ENCODE results near the gene LHFPL6.
"Not testable (repeated sequence)": the region's sequence is repeated elsewhere in the genome, so short reads cannot be mapped to it uniquely, and the experiment has no call there.

The LHFPL6 gene

GRCh38 chr13:39378306-39378705 is 224.7 kb downstream of the LHFPL6 start:
- peak; percentile 68 for DNase-seq

DNA sequence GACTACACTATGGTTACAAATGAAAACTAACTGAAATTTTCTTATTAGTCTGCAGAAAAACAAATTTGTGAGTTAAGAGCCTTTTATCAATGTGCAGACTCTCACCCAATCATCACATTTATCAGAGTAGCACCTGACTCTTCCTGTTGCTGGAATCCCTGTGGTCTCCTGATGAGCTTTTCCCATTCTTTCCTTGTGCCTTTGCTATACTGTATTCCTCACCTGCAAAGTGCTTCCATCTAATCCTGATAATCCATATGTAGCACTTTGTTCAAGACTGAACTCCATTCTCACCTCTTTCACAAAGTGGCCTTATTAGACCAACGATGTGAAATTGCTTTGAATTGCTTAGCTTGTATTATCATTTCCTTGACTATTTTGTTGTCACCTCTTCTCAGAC is 225.3 kb downstream of the LHFPL6 start:
- no peak for DNase-seq

GRCh38 chr13:39376076-39376475 is 226.9 kb downstream of the LHFPL6 start:
- DNase-seq: no peak

GRCh38 chr13:39375601-39376000 is 227.4 kb downstream of the LHFPL6 start:
- DNase-seq: peak; percentile 72

DNA sequence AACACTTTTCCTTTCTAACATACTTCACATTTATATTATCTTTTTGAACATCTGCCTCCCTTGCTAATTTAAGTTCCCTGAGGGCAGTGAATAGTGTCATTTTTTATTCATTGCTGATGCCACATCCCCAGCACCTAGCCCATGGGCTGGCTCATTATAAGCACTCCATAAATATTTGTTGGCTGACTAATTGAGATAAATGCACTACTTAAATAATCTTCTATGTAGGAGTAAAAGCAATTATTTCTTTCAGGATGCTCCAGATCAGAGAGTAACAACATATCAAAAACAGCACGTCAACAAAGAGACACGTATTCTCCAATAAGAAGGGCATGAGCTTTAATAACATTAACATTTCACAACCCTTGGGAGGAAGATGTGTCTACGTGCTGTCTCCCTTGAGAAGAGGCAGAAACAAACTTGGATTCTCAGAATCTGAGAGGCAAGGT is 228.2 kb downstream of the LHFPL6 start:
- no peak for DNase-seq

DNA sequence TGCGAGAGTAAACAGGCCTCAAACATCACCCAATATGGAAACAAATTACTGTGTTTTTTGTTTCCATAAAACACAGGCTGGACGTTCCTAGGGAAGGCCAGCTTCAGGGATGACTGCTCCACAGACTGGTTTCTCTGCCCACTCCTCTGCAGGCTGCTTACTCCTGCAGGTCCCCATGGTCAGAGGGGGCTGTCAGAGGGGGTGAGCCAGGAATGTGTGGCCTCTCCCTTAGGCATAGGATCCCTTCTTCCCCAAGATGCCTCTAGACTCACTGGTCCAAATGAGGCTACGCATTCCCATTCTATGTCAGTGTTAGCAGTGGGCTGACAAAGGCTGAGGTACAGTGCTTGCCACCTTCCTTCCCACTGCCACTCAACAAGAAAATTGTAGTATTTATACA is 229.8 kb downstream of the LHFPL6 start:
- no peak for DNase-seq

DNA sequence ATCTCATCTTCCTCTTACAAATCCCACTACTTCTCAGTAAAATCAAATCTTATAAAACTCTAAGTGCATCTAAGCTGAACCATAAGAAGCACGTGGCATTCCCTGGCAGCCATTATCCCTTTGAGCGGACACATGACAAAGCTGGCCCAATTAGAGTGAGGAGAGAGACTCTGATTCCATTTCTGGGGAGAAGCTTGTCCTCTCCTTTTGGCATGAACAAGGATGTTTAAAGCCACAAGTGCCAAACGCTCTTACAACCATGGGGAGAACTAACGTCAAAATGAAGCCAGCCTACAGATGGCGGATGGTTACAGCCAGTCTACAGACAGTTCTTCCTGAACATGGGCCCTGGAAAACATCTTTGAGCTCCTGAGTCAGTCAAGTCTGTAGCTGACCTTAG is 231.3 kb downstream of the LHFPL6 start:
- no peak for DNase-seq

DNA sequence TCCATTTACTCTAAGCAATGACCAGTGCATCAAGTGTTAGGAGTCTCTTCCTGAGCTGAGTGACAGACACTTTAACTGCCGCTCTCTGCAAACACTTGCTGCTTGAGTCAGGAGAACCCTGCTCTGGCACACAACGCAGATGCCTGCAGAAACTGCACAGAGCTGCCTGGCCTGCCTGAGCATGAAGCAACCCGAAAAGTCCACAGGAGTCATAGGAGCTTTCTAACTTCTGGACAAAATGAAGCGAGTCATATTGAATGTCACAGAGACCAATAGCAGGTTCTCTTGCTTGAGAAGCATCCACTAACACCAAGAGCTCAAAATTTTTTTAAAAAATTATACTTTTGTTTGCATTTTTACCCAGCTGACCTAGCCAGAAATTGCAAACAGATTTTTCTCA is 232.4 kb downstream of the LHFPL6 start:
- no peak for DNase-seq

DNA sequence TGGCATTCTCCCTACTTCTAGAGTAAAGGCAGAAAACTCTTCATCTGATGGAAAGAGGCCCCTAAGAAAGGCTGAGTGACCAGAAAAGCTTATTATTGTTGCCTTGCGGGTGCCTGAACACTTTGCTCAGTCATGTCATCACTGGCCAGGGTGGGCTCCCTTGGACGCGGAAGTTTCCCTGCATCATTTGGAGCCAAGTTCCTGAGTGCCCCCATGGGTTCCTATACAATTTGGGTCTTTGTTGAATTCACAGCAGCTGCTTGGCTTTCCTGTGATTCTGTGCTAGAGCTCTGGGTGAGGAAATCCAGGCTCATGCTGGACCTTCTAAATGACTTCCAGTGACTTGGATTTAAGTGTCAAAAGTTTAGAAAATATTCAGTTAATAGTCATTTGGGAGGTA is 232.9 kb downstream of the LHFPL6 start:
- no peak for DNase-seq

DNA sequence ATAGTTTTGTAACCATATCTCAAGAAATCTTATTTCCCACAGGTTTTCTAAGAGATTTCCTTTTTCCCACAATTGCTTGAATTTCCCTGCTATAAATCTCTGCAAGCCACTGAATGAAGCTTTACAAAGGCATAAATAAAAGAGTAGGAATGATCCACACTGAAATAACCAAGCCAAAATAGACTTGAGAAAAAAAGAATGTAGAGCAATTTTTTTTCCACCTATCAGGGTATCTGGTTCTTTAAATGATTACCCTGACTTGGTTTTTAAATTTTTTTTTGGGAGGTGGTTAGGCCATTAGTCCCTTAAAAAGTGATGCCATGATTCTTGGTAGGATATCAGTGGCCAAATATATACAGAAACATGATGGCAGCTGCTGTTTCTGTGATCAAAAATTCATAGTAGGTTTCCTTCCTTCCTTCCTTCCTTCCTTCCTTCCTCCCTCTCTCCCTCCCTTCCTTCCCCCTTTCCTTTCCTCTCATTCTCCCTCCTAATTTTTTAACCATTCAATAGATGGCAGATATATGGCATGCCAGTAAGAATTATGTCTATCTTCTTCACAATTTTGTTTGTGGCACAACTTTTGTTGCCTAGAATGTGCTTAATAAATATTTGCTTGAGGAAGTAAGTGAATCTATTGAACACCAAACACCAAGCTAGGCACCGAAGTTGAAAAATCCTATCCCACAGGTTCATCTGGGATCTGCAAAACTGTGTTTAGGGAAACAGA is 233.7 kb downstream of the LHFPL6 start:
- DNase-seq: no peak

- no peak for DNase-seq
Observed at GRCh38 chr13:39365879-39366278, 237.1 kb downstream of the LHFPL6 start.

DNA sequence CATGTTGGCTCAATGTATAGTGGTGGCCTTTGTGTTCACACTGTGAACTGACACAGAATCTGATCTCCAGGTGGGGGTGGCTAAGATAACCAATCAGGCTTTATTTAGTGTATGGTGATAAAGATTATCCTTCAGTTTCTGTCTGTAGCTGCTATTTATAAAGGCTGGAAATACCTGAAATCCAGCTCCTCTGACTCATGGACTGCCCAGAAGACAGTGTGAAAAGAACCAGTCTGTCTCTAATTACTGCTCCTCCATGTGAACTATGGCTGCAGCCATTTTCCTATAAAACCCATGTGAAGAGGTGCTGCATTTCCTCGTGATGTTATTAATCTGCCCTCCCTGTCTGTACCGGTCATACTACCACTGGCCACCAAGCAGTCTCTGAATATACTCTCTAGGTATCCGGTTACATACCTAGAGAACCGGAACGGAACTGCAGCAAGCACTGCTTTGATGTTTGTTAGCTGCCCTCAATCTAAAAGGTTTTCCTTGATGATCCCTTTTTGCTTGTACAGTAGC is 238.0 kb downstream of the LHFPL6 start:
- DNase-seq: no peak

- no peak for DNase-seq
Observed at GRCh38 chr13:39363382-39363772, 239.6 kb downstream of the LHFPL6 start.

- DNase-seq: no peak
Observed at GRCh38 chr13:39362652-39363381, 240.2 kb downstream of the LHFPL6 start.

GRCh38 chr13:39353988-39354387 is 249.0 kb downstream of the LHFPL6 start:
- DNase-seq: no peak

GRCh38 chr13:39350461-39350881 is 252.5 kb downstream of the LHFPL6 start:
- DNase-seq: no peak

- DNase-seq: no peak
Observed at GRCh38 chr13:39349391-39349960, 253.5 kb downstream of the LHFPL6 start.

DNA sequence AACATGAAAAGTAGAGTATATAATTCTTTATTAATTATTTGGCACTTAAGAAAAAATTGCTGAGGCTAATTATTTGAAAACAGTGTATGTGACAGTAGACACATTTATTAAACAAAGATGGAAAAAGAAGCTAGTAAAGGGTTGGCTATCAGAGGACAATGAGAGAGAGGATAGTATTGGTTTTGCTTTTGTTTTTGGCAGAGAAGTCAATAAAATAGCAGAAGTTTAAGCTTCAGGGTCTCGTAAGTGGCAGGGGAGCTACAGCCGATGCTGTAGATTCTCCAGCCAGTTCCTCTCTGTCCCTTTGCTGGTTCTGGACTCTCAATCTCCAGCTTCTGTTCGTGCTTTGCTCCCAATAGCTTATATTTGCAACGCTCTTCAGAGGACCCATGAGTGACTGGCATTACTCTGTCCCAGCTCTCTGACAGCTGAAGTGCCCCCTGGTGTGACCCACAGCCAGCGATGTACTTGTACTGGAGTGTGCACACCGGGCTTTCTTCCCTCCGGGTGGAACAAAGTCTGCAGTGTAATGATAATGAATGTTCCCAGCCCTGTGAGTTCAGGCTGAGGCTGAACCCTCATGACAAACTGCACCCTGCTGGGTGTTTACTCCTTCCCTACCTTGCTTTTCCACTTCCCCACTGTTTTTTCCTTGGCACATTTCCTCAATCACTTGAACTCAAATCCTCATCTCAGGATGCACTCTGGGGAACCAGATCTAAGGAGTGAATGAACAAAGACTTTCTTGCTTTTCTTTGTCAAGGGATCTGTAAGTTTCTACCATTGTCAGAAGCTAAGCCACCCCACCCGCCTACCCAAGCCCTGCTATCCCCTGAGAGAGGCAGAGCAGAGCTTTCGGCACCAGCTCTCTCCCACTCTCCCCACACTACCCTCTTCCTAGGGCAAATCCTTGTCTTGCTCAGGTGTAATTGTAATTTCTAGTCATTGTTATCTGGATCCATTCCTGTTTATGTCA is 254.8 kb downstream of the LHFPL6 start:
- DNase-seq: peak; percentile 35

GRCh38 chr13:39345982-39346381 is 257.0 kb downstream of the LHFPL6 start:
- peak; percentile 69 for DNase-seq

GRCh38 chr13:39341251-39341650 is 261.7 kb downstream of the LHFPL6 start:
- no peak for DNase-seq

- DNase-seq: not testable (repeated sequence)
Observed at GRCh38 chr13:39338114-39338513, 264.9 kb downstream of the LHFPL6 start.

DNA sequence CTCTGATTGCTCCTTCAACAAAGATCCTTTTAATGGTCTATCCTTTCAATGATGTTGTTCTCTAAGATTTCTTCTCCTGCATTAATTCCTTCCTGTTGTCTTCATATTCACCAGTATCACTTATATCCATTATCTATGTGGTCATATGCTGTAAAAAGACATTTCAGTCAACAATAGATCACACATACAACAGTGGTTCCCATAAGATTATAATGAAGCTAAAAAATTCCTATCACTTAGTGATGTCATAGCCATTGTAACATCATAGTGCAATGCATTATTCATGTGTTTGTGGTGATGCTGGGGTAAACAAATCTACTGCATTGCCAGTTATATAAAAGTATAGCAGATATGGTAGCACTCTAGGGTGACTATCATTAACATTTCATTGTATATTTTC is 266.1 kb downstream of the LHFPL6 start:
- no peak for DNase-seq

DNA sequence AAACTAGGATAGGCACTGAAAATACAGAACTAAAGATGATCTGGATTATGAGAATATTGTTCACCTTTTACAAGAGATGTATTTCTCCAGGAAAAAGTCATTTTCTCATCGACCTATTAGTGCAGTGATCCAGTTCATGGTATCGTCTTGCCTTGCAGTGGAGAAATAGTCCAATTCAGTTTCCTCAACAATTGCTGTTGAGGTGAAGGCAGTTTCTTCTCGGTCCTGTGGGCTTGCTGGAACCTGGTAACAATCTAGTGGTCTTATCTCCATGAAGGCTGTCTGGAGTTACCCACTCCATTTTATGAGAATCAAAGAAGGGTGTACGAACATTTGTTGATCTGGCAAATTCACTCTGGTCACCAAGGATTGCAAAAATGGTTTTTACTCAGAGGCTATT is 266.8 kb downstream of the LHFPL6 start:
- no peak for DNase-seq
